NCI-H526 (cell line): ENCODE measurements around the gene NXPH4.

Source experiments
- DNase-seq, 2 experiments: peaks; one replicate each; lab custom pipeline; 2025; lab: John Stamatoyannopoulos, UW

Gene NXPH4

DNA sequence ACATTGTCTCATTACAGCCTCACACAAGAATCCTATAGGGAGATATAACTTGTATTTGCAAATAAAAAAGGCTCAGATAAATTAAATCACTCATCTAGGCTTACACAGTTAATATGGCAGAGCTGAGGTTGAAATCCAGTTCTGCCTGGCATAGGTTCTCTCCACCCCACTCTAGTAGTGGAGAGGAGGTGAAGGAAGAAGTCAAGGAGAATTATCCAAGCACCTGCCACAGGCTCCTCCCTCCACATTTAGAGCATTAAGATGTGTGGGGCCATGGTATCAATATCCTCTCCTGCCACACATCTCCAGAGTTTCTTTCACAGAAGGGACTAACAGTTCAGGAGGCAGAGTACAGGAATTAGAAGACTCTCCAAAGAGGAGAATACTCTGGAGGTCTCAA lies 56.9 kb downstream of the NXPH4 start:
- no peak for DNase-seq
